ENCODE data around the gene VCL. TPM values are rescaled to one million over a fixed set of nuclear protein-coding genes. Genes with fewer than 3 reads are reported as not detected.
"Not testable (repeated sequence)": the region's sequence is repeated elsewhere in the genome, so short reads cannot be mapped to it uniquely, and the experiment has no call there.

The VCL gene
- polyA plus RNA-seq, 6 donors from 2014 or later = 17.1 to 27.6 (median 25.2) TPM

DNA sequence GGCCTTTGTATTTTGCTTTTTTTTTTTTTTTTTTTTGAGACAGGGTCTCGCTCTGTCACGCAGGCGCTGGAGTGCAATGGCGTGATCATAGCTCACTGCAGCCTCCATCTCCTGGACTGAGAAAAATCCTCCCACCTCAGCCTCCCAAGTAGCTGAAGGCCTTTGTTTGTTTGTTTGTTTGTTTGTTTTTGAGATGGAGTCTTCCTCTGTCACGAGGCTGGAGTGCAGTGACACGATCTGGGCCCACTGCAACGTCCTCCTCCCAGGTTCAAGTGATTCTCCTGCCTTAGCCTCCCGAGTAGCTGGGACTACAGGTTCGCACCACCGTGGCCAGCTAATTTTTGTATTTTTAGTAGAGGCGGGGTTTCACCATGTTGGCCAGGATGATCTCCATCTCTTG, 2.3 kb downstream of the VCL start:
- peak overlapping the region in 4 of 8 donors; percentile 12 to 89 (median 55) for H3K4me3 Mint-ChIP-seq
- H3K4me1 Mint-ChIP-seq = peaks cover 22 to 34% (median 32%) of the 10 kb centered on the region in 3 donors
- DNase-seq; H3K9me3 Mint-ChIP-seq; H3K36me3 Mint-ChIP-seq; ATAC-seq (ENCODE audit: low read depth in 2 of 2); H3K27me3 Mint-ChIP-seq: not testable (repeated sequence)
- peak overlapping the region in 1 of 6 donors; percentile 12 for H3K27ac Mint-ChIP-seq

DNA sequence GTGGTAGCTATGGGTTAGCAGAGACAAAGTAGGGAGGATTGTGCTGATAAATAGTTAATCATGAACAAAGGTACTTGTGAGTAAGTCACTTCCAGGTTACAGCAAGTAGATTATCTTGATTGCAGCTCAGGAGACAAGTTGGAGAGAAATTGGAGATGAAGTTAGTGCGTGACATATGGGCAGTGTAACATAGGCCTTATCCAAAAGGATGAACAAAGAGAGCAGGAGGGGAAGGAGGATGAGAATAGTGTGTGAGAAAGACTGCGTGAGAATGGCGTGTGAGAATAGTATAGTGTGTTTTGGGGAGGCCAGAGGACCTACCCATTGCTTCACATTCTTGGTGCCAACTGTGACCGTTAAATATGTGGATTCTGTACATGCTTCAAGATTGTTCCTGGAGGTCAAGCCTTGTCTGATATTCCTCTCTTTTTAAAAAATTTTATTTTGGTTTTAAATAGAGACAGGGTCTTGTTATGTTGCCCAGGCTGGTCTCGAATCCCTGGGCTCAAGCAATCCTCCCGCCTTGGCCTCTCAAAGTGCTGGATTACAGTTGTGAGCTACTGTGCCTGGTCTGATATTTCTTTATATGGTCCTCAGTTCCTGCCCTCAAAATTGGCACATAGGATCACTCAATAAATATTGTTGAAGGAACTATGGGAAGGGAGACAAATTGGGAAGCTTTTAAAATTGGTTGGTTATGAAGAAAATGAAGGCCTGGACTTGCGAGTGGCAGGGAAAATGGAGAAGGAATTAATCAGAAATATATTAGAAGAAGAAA, 3.2 kb downstream of the VCL start:
- no peaks in the 10 kb centered on the region for H3K36me3 Mint-ChIP-seq
- peak overlapping the region in 4 of 8 donors; percentile 1 to 80 (median 18) for H3K4me3 Mint-ChIP-seq
- peak overlapping the region in 1 of 6 donors; percentile 3 for H3K27ac Mint-ChIP-seq

DNA sequence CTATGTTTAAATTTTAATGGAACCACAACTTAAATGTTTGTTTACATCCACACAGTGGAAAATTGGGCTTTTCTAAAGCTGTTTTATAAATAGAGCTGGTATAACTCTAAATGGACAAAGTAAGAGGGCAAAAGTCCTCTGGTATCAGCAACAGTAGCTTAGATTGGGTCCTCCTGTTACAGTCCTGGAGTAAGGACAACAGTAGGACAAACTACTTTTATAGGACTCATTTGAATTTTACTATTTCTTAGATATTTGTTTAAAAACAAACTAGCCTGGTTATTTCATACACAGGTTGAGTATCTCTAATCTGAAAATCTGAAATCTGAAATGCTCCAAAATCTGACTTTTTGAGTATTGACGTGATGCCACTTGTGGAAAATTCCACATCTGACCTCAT, 8.4 kb downstream of the VCL start:
- no peak overlapping the region for H3K4me3 Mint-ChIP-seq
- H3K36me3 Mint-ChIP-seq = no peaks in the 10 kb centered on the region
- peaks cover 22 to 47% (median 29%) of the 10 kb centered on the region in 3 donors for H3K4me1 Mint-ChIP-seq
- no peaks in the 10 kb centered on the region for H3K27me3 Mint-ChIP-seq
- peak overlapping the region in 1 of 6 donors; percentile 41 for H3K27ac Mint-ChIP-seq
- no peak for DNase-seq
- ATAC-seq (ENCODE audit: low read depth in 2 of 2) = no peak
- H3K9me3 Mint-ChIP-seq = no peaks in the 10 kb centered on the region

More for the DNA sequence above, 3.2 kb downstream of the VCL start:
- Mint-ChIP-seq H3K4me1 (peaks cover 22 to 32% (median 32%) of the 10 kb centered on the region in 3 donors), H3K27me3 (no peaks in the 10 kb centered on the region), H3K9me3 (no peaks in the 10 kb centered on the region)
- no peak for ATAC-seq (ENCODE audit: low read depth in 2 of 2)
- no peak for DNase-seq

DNA sequence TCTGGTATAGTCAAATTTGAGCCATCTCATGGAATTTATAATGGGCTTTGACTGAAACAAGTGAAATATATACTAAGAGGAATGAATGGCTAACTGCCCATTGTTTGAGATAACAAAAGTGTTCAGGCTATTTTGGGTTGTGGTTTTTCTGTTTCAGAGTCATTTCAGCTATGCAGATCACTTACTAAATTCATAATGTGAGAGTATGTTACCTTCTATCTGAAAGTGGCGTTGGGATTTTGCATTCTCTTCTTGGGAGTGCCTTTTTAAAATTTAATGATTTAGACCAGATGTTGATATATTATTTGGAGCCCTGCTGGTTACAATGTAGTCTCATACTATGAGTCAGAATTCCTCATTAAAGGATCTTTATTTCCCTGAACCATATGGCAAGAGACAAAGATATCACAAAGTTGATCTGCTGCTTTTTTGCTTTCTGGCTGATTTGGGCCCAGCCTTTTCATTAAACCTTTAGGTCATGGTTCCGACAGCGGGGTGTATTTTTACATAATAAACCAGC, 10.4 kb downstream of the VCL start:
- Mint-ChIP-seq H3K4me3 (peak overlapping the region in 3 of 8 donors; percentile 1 to 36 (median 35)), H3K27me3 (no peaks in the 10 kb centered on the region), H3K36me3 (no peaks in the 10 kb centered on the region), H3K27ac (peak overlapping the region in 4 of 6 donors; percentile 2 to 82 (median 54)), H3K4me1 (peaks cover 37 to 61% (median 42%) of the 10 kb centered on the region in 3 donors), H3K9me3 (no peaks in the 10 kb centered on the region)
- DNase-seq (no peak), ATAC-seq (ENCODE audit: low read depth in 2 of 2) (no peak)

DNA sequence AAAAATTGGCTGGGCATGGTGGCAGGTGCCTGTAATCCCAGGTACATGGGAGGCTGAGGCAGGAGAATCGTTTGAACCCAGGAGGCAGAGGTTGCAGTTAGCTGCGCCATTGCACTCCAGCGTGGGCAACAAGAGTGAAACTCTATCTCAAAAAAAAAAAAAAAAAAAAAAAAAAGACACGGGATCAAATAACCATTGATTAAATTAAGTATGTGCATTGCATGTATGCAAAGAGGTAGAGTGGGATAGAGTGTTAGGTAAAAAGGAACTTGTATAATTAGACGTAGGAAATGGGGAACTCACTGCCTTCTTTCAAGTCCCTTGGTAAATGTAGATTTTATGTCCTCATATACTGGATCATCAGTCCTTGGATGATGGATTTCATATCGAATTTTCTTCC, 13.1 kb downstream of the VCL start:
- Mint-ChIP-seq H3K4me3 (peak overlapping the region in 4 of 8 donors; percentile 43 to 84 (median 58)), H3K4me1 (peaks cover 39 to 72% (median 44%) of the 10 kb centered on the region in 3 donors), H3K27me3 (no peaks in the 10 kb centered on the region), H3K36me3 (no peaks in the 10 kb centered on the region), H3K27ac (peak overlapping the region in 1 of 6 donors; percentile 57), H3K9me3 (no peaks in the 10 kb centered on the region)
- ATAC-seq (ENCODE audit: low read depth in 2 of 2) (peak; percentile 32 to 49), DNase-seq (no peak)

DNA sequence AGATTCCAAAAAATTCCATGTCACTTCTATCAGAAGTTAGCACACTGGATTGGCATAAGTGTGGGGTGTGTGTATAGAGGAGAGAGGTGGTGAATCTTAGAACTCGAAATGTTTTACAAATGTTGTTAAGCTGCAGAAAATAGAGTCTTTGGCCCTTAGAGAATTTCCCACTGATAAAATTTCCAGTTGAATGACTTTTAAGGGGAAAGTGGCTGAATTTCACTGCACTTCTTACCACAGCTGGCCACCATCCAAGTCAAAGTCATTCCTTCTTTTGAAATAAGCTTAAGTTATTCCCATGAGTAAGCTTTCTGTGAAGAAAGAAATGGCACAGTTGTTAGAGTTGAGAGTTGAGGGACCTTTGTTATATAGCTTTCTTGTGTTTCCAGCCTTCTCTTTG, 13.9 kb downstream of the VCL start:
- Mint-ChIP-seq H3K4me1 (peaks cover 43 to 73% (median 44%) of the 10 kb centered on the region in 3 donors), H3K4me3 (peak overlapping the region in 2 of 8 donors; percentile 43 to 84), H3K36me3 (peaks cover 0 to 4% of the 10 kb centered on the region in 2 donors), H3K27me3 (no peaks in the 10 kb centered on the region), H3K9me3 (no peaks in the 10 kb centered on the region), H3K27ac (no peak overlapping the region)
- no peak for ATAC-seq (ENCODE audit: low read depth in 2 of 2)
- DNase-seq = no peak

DNA sequence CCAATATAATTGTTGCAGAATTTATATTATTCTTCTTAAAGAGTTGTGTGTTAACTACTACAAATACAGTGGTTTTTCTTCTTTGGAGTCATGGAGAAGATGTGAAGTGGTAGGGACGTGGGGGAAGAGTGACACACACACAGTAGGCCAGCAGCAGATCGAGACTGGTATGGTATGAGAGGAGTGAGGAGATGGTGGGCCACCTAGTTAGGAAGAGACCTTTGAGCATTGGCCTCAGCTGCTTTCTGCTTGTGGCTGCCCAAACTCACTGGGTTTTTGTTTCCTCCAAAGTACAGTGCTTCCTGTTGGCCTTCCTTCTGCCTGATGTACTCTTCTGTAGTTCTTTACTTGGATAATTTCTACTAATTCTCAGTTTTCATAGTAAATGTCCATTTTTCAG, 14.6 kb downstream of the VCL start:
- H3K4me1 Mint-ChIP-seq = peaks cover 43 to 68% (median 44%) of the 10 kb centered on the region in 3 donors
- H3K27me3 Mint-ChIP-seq = no peaks in the 10 kb centered on the region
- H3K9me3 Mint-ChIP-seq = no peaks in the 10 kb centered on the region
- DNase-seq = no peak
- peaks cover 0 to 4% of the 10 kb centered on the region in 2 donors for H3K36me3 Mint-ChIP-seq
- H3K27ac Mint-ChIP-seq = no peak overlapping the region
- H3K4me3 Mint-ChIP-seq = no peak overlapping the region
- no peak for ATAC-seq (ENCODE audit: low read depth in 2 of 2)

DNA sequence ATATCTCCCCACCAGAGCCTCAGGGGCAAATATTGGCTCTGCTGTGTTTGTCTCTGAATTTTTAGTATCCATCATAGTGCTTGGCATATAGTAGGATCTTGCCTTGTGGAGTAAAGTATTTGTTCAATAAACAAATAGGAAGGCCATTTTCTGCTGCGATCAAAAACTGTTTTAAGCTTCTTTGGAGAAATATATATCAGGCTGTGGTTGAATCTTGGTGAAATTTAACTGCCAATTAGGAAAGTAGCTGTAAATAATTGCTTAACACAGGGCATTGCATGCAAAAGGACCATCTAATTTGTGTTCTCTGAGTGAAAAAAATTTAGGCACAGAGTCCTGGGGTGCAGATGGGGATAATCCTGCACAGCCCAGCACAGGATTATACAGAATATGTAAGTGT, 15.1 kb downstream of the VCL start:
- no peak overlapping the region for H3K4me3 Mint-ChIP-seq
- no peaks in the 10 kb centered on the region for H3K9me3 Mint-ChIP-seq
- ATAC-seq (ENCODE audit: low read depth in 2 of 2) = no peak
- peaks cover 0 to 4% of the 10 kb centered on the region in 2 donors for H3K36me3 Mint-ChIP-seq
- no peaks in the 10 kb centered on the region for H3K27me3 Mint-ChIP-seq
- no peak for DNase-seq
- H3K27ac Mint-ChIP-seq = no peak overlapping the region
- peaks cover 43 to 65% (median 44%) of the 10 kb centered on the region in 3 donors for H3K4me1 Mint-ChIP-seq

DNA sequence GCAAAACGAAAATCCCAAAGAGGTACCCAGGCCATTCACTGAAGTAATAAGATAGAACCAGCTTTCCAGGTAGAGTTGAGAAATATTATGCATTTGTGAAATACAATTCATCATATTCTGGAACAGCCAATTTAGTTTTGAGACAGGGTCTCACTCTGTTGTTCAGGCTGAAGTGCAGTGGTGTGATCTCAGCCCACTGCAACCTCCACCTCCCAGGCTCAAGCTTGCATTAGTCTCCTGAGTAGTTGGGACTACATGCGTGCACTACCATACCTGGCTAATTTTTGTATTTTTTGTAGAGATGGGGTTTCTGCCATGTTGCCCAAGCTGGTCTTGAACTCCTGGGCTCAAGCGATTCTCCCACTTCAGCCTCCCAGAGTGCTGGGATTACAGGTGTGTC, 16.7 kb downstream of the VCL start:
- not testable (repeated sequence) for DNase-seq; H3K27me3 Mint-ChIP-seq; H3K9me3 Mint-ChIP-seq; ATAC-seq (ENCODE audit: low read depth in 2 of 2); H3K36me3 Mint-ChIP-seq
- Mint-ChIP-seq H3K4me3 (peak overlapping the region in 1 of 8 donors; percentile 15), H3K27ac (peak overlapping the region in 1 of 6 donors; percentile 57), H3K4me1 (peaks cover 35 to 53% (median 41%) of the 10 kb centered on the region in 3 donors)

DNA sequence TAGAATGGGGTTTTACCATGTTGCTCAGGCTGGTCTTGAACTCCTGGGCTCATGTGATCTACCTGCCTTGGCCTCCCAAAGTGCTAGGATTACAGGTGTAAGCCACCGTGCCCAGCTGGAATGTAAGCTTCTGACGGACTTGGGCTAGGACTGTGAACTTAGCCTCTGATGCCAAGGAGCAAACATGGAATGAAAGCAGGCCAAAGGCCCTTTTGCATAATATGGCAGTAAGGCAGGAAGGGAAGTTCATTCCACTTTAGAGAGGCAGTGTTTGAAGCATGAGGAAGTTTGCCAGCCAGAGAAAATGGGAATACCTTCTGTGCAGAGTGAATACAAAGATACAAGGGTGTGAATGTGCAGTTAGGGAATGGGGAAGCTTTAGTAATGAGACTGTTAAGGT, 20.3 kb downstream of the VCL start:
- H3K4me1 Mint-ChIP-seq = peaks cover 15 to 22% (median 17%) of the 10 kb centered on the region in 3 donors
- H3K36me3 Mint-ChIP-seq = peaks cover 0 to 10% of the 10 kb centered on the region in 2 donors
- ATAC-seq (ENCODE audit: low read depth in 2 of 2) (no peak), DNase-seq (no peak)
- no peak overlapping the region for H3K4me3 Mint-ChIP-seq
- H3K9me3 Mint-ChIP-seq = no peaks in the 10 kb centered on the region
- no peak overlapping the region for H3K27ac Mint-ChIP-seq
- H3K27me3 Mint-ChIP-seq = no peaks in the 10 kb centered on the region

DNA sequence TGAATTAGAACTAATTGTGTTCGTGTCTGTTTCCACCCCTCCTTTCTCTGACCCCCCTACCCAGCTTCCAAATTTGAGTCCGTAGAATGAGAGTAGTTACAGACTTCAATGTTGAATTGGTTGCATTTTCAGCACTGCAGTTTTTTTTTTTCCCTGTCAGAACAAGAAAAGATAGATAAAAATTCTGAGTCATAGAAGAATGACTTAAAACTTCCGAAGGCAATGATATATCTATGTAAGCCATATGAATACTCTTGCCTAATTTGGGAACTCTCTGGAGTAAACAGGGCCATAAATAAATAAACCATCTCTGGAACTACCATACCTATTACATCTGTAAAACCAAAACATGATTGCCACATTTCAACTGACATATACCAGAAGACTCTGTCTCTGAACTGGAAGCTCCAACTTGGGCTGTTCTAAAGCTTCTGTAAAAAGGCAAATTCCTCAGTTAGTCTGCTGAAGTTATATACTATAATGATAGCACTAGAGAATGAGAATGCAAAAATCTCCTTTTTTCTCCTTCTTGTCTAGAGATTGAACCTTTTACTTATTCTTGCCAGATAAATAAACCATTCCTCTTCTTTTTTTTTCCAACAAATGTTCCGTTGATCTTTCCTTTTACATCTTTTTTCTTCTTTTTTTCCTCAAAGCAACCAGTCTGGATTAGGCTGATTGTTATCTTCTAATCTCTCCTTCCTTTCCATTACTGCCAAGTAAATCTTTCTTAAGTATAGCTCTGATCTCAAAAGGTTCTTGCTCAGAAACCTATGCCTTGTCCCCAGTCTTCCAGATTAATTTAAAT, 23.5 kb downstream of the VCL start:
- no peak overlapping the region for H3K4me3 Mint-ChIP-seq
- DNase-seq = no peak
- H3K27me3 Mint-ChIP-seq = no peaks in the 10 kb centered on the region
- no peak for ATAC-seq (ENCODE audit: low read depth in 2 of 2)
- H3K27ac Mint-ChIP-seq = peak overlapping the region in 4 of 6 donors; percentile 4 to 70 (median 37)
- H3K9me3 Mint-ChIP-seq = no peaks in the 10 kb centered on the region
- peaks cover 0 to 9% of the 10 kb centered on the region in 2 donors for H3K36me3 Mint-ChIP-seq
- peaks cover 0 to 20% (median 17%) of the 10 kb centered on the region in 3 donors for H3K4me1 Mint-ChIP-seq

DNA sequence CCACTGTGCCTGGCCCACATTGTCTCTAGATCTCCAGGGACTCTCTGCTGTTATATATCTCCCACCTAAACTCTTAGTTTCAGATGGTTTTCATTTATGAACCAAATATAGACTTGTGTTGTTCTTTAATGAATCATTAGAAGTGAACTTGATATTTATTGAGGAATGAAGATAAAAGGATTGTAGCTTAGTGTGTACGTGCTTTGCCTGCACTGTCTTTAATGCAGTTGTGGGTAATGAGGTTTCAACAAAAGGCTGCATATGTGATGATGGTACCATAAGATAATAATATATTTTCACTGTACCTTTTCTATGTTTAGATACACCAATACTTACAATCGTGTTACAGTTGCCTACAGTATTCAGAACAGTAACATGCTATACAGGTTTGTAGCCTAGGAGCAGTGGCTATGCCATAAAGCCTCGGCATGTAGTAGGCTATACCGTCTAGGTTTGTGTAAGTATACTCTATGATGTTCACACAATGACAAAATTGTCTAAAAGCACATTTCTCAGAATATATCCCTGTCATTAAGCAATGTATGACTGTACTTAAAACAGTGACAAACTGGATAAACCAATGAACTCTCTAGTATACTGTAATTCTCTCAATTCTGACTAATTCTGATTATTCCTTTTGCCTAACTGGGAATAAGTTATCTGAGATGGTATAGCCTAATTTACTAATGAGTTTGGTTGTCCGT, 25.2 kb downstream of the VCL start:
- H3K27ac Mint-ChIP-seq = no peak overlapping the region
- H3K4me3 Mint-ChIP-seq = no peak overlapping the region
- no peak for DNase-seq
- H3K4me1 Mint-ChIP-seq = peaks cover 0 to 26% (median 13%) of the 10 kb centered on the region in 3 donors
- peaks cover 0 to 5% of the 10 kb centered on the region in 2 donors for H3K36me3 Mint-ChIP-seq
- H3K9me3 Mint-ChIP-seq = no peaks in the 10 kb centered on the region
- no peaks in the 10 kb centered on the region for H3K27me3 Mint-ChIP-seq
- no peak for ATAC-seq (ENCODE audit: low read depth in 2 of 2)

DNA sequence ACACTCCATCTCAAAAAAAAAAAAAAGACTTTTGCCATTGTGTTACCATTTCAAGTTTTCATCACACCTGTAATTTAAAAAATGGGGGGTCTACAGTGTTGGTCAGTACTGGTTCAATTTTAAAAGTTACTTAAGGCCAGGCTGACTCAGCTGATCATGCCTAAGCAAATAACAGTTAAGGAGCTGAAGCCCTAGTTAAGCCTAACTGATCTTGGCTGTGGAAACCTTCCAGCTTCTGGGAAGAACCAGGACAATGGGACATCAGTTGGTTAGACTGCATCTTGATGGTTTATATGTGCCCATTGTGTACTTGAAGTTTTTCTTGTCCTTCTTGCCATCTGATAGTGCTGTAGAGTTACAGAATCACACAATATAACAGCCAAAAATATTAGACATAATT, 26.7 kb downstream of the VCL start:
- no peaks in the 10 kb centered on the region for H3K27me3 Mint-ChIP-seq
- H3K27ac Mint-ChIP-seq = no peak overlapping the region
- H3K36me3 Mint-ChIP-seq = no peaks in the 10 kb centered on the region
- no peak for DNase-seq
- H3K4me1 Mint-ChIP-seq = peaks cover 0 to 21% (median 13%) of the 10 kb centered on the region in 3 donors
- no peaks in the 10 kb centered on the region for H3K9me3 Mint-ChIP-seq
- ATAC-seq (ENCODE audit: low read depth in 2 of 2) = no peak
- H3K4me3 Mint-ChIP-seq = no peak overlapping the region
